ENCODE measurements around the gene CUL1.

CUL1 gene

DNA sequence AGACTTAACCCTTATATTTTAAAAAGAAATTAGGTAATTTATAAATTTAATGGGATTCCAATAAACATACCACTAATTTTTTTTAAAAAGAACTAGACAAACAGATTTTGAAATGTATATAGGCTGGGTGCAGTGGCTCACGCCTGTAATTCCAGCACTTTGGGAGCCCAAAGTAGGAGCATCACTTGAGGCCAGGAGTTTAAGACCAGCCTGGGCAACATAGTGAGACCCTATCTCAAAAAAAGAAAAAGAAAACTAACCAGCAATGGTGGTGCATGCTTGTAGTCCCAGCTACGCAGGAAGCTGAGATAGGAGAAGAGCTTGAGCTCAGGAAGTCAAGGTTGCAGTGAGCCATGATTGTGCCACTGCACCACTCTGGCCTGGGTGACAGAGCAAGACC, 122.7 kb downstream of the CUL1 start:
- Histone ChIP-seq H3K4me3 (ENCODE audit: control insufficient read depth in 1 of 7, extremely low read depth in 1 of 7, insufficient read depth in 4 of 7, low read depth in 2 of 7, low read length in 6 of 7) (no peak overlapping the region), H3K27ac (ENCODE audit: insufficient read depth in 1 of 2, low read depth in 1 of 2, low read length in 2 of 2, poor library complexity in 1 of 2, severe bottlenecking in 2 of 2) (no peak overlapping the region), H3K4me1 (ENCODE audit: control extremely low read depth in 1 of 4, control insufficient read depth in 4 of 4, insufficient read depth in 4 of 4, low read length in 3 of 4) (no peaks in the 10 kb centered on the region), H3K9me3 (ENCODE audit: control extremely low read depth in 1 of 5, control insufficient read depth in 4 of 5, insufficient read depth in 2 of 5, low read depth in 1 of 5, low read length in 4 of 5) (peaks cover 0 to 2% (median 0%) of the 10 kb centered on the region in 5 experiments), H3K36me3 (ENCODE audit: control insufficient read depth in 4 of 4, insufficient read depth in 4 of 4, low read length in 3 of 4) (peaks cover 20 to 66% (median 32%) of the 10 kb centered on the region in 4 experiments), H3K27me3 (replicated peaks in 2 of 5; ENCODE audit: control insufficient read depth in 4 of 5, insufficient read depth in 5 of 5, low read length in 4 of 5) (no peaks in the 10 kb centered on the region)
- DNase-seq: no peak
- CTCF ChIA-PET: interaction anchor here (1.1 to 1.8 kb wide), 2 partner anchors 17 to 48 kb away, joined by 3 to 4 read pairs; no protein-coding TSS in a partner anchor
- POLR2A ChIA-PET: no interaction called here
- no CpG with 5 or more reads among the region's 2 CpGs for WGBS (ENCODE audit: insufficient coverage)

DNA sequence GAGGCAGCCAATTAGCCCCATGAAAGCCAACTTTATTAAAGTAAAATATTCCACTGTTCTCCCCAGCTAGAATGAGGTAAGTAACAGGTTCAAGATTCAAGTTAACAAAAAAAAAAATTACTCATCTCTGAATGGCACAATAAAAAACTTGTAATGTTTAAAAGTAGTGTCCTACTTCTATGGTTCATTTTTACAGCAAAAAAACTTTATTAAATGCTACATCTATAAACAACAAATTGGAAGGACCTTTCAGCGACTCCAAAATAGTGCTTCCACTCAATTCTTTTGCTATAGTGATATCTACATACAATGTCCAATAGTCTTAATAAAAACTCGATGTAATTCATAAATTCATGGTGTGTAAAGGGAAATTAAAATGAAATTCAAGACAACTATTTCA, 126.2 kb downstream of the CUL1 start:
- no peak for DNase-seq
- no peaks in the 10 kb centered on the region for H3K27me3 ChIP-seq (replicated peaks in 2 of 5; ENCODE audit: control insufficient read depth in 4 of 5, insufficient read depth in 5 of 5, low read length in 4 of 5)
- ChIA-PET POLR2A (no interaction called here), CTCF (no interaction called here)
- H3K4me1 ChIP-seq (ENCODE audit: control extremely low read depth in 1 of 4, control insufficient read depth in 4 of 4, insufficient read depth in 4 of 4, low read length in 3 of 4): no peaks in the 10 kb centered on the region
- no peaks in the 10 kb centered on the region for H3K9me3 ChIP-seq (ENCODE audit: control extremely low read depth in 1 of 5, control insufficient read depth in 4 of 5, insufficient read depth in 2 of 5, low read depth in 1 of 5, low read length in 4 of 5)
- no peak overlapping the region for H3K27ac ChIP-seq (ENCODE audit: insufficient read depth in 1 of 2, low read depth in 1 of 2, low read length in 2 of 2, poor library complexity in 1 of 2, severe bottlenecking in 2 of 2)
- H3K36me3 ChIP-seq (ENCODE audit: control insufficient read depth in 4 of 4, insufficient read depth in 4 of 4, low read length in 3 of 4): peaks cover 13 to 67% (median 29%) of the 10 kb centered on the region in 4 experiments
- no CpG with 5 or more reads among the region's 2 CpGs for WGBS (ENCODE audit: insufficient coverage)
- no peak overlapping the region for H3K4me3 ChIP-seq (ENCODE audit: control insufficient read depth in 1 of 7, extremely low read depth in 1 of 7, insufficient read depth in 4 of 7, low read depth in 2 of 7, low read length in 6 of 7)

DNA sequence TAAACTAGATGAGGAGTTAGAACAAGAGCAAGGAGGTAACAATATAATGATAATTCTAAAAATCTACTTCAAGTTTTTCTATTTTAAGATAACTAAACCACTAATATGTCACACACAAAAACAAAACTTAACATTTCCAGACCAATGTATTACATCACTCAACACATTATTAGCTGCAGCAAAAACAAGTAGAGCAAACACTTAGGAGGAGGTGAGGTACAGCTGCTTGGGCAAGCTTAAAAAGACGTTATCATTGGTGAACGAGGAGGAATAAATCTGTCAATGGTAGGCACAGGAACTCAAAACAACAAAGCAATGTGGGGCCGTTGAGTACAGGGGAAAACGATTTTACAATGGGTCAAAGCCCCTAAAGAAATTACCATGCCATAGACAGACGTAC, 126.6 kb downstream of the CUL1 start:
- ChIA-PET POLR2A (no interaction called here), CTCF (no interaction called here)
- no peaks in the 10 kb centered on the region for H3K9me3 ChIP-seq (ENCODE audit: control extremely low read depth in 1 of 5, control insufficient read depth in 4 of 5, insufficient read depth in 2 of 5, low read depth in 1 of 5, low read length in 4 of 5)
- WGBS (ENCODE audit: insufficient coverage): 73% methylated on average over 2 of the region's 5 CpGs
- DNase-seq: no peak
- H3K4me3 ChIP-seq (ENCODE audit: control insufficient read depth in 1 of 7, extremely low read depth in 1 of 7, insufficient read depth in 4 of 7, low read depth in 2 of 7, low read length in 6 of 7): no peak overlapping the region
- H3K36me3 ChIP-seq (ENCODE audit: control insufficient read depth in 4 of 4, insufficient read depth in 4 of 4, low read length in 3 of 4): peaks cover 13 to 71% (median 29%) of the 10 kb centered on the region in 4 experiments
- H3K27ac ChIP-seq (ENCODE audit: insufficient read depth in 1 of 2, low read depth in 1 of 2, low read length in 2 of 2, poor library complexity in 1 of 2, severe bottlenecking in 2 of 2): no peak overlapping the region
- no peaks in the 10 kb centered on the region for H3K27me3 ChIP-seq (replicated peaks in 2 of 5; ENCODE audit: control insufficient read depth in 4 of 5, insufficient read depth in 5 of 5, low read length in 4 of 5)
- H3K4me1 ChIP-seq (ENCODE audit: control extremely low read depth in 1 of 4, control insufficient read depth in 4 of 4, insufficient read depth in 4 of 4, low read length in 3 of 4): no peaks in the 10 kb centered on the region

DNA sequence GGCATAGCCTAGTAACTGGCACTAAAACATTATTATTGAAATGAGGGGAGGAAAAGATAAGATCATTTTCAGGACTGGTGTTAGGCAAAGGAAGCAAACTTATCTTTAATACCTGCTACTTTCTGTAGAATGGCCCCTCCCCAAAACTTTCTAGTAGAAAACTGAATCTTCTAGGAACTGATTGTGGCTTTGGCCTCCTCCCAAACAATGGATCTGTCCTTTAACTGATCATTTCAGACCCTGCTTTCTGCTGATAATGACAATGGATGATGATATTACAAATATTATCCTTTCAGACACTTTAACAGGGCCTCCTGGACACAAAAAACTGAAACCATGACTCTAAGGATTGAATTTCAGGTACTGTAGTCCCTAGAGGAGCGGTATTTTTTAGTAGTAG, 130.3 kb downstream of the CUL1 start:
- H3K4me1 ChIP-seq (ENCODE audit: control extremely low read depth in 1 of 4, control insufficient read depth in 4 of 4, insufficient read depth in 4 of 4, low read length in 3 of 4): no peaks in the 10 kb centered on the region
- ChIA-PET CTCF (no interaction called here), POLR2A (no interaction called here)
- no peaks in the 10 kb centered on the region for H3K27me3 ChIP-seq (replicated peaks in 2 of 5; ENCODE audit: control insufficient read depth in 4 of 5, insufficient read depth in 5 of 5, low read length in 4 of 5)
- no peak overlapping the region for H3K27ac ChIP-seq (ENCODE audit: insufficient read depth in 1 of 2, low read depth in 1 of 2, low read length in 2 of 2, poor library complexity in 1 of 2, severe bottlenecking in 2 of 2)
- peak in 1 of 3 donors; percentile 12 for DNase-seq
- H3K36me3 ChIP-seq (ENCODE audit: control insufficient read depth in 4 of 4, insufficient read depth in 4 of 4, low read length in 3 of 4): peaks cover 14 to 76% (median 29%) of the 10 kb centered on the region in 4 experiments
- 83% methylated on average over 1 of the region's 1 CpG for WGBS (ENCODE audit: insufficient coverage)
- H3K4me3 ChIP-seq (ENCODE audit: control insufficient read depth in 1 of 7, extremely low read depth in 1 of 7, insufficient read depth in 4 of 7, low read depth in 2 of 7, low read length in 6 of 7): no peak overlapping the region
- H3K9me3 ChIP-seq (ENCODE audit: control extremely low read depth in 1 of 5, control insufficient read depth in 4 of 5, insufficient read depth in 2 of 5, low read depth in 1 of 5, low read length in 4 of 5): no peaks in the 10 kb centered on the region

DNA sequence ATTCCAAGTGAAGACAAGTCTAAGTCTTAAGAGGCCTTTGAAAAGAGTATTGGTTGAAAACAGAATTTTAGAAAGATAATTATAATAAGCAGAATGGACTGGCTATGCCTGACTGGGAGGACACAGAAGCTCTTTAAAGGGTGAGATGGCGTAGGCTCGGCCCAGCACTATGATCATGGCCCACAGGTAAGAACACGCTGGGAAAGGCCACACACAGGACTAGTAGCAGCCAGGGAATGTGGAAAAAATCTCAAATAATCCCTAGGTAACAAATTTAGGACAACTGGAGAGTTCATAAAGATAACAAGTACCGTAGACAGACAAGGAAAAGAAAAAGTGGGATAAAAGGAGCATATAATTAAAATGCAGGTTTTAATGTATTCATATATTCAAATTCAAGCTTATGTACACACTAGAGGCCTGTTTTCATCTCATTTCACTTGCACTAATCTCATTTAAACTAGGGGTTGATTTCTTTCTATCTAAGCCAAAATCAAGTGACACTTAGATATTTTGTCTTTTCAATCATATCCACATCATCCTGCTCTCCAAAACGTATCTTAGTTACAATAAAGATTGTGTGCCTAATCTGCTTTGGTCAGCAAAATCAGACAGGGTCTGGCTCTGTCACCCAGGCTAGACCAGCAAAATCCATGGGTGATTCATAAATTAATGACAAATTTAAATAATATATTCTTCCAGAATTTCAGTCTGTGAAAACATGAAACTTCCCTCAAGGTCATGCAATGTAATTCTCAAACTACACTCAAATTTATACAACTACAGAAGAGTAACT, 132.4 kb downstream of the CUL1 start:
- H3K27me3 ChIP-seq (replicated peaks in 2 of 5; ENCODE audit: control insufficient read depth in 4 of 5, insufficient read depth in 5 of 5, low read length in 4 of 5): no peaks in the 10 kb centered on the region
- no peaks in the 10 kb centered on the region for H3K4me1 ChIP-seq (ENCODE audit: control extremely low read depth in 1 of 4, control insufficient read depth in 4 of 4, insufficient read depth in 4 of 4, low read length in 3 of 4)
- WGBS (ENCODE audit: insufficient coverage): 100% methylated on average over 2 of the region's 5 CpGs
- H3K36me3 ChIP-seq (ENCODE audit: control insufficient read depth in 4 of 4, insufficient read depth in 4 of 4, low read length in 3 of 4): peaks cover 12 to 60% (median 22%) of the 10 kb centered on the region in 4 experiments
- H3K9me3 ChIP-seq (ENCODE audit: control extremely low read depth in 1 of 5, control insufficient read depth in 4 of 5, insufficient read depth in 2 of 5, low read depth in 1 of 5, low read length in 4 of 5): no peaks in the 10 kb centered on the region
- H3K4me3 ChIP-seq (ENCODE audit: control insufficient read depth in 1 of 7, extremely low read depth in 1 of 7, insufficient read depth in 4 of 7, low read depth in 2 of 7, low read length in 6 of 7): no peak overlapping the region
- DNase-seq: no peak
- no peak overlapping the region for H3K27ac ChIP-seq (ENCODE audit: insufficient read depth in 1 of 2, low read depth in 1 of 2, low read length in 2 of 2, poor library complexity in 1 of 2, severe bottlenecking in 2 of 2)
- CTCF ChIA-PET: interaction anchor here (0.9 to 1.8 kb wide), 2 partner anchors 20 to 47 kb away, joined by 3 read pairs; no protein-coding TSS in a partner anchor
- POLR2A ChIA-PET: no interaction called here

DNA sequence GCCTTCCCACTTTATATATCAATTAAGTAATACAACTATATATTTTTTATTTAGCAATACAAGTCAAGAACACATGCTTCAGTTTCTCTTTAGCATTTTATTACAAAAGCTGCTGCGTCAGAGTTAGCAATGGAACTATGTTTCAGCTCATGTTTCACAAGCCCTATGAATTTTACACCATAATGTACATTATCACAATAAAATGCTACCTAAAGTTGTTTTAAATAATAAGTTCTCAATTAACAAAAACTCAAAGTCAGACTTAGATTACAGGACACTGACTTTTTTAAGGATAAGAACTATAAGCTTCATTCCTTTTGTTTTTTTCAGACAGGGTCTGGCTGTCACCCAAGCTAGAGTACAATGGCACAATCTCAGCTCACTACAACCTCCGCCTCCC, 133.1 kb downstream of the CUL1 start:
- Histone ChIP-seq H3K9me3 (ENCODE audit: control extremely low read depth in 1 of 5, control insufficient read depth in 4 of 5, insufficient read depth in 2 of 5, low read depth in 1 of 5, low read length in 4 of 5) (no peaks in the 10 kb centered on the region), H3K27me3 (replicated peaks in 2 of 5; ENCODE audit: control insufficient read depth in 4 of 5, insufficient read depth in 5 of 5, low read length in 4 of 5) (no peaks in the 10 kb centered on the region), H3K4me1 (ENCODE audit: control extremely low read depth in 1 of 4, control insufficient read depth in 4 of 4, insufficient read depth in 4 of 4, low read length in 3 of 4) (no peaks in the 10 kb centered on the region), H3K4me3 (ENCODE audit: control insufficient read depth in 1 of 7, extremely low read depth in 1 of 7, insufficient read depth in 4 of 7, low read depth in 2 of 7, low read length in 6 of 7) (no peak overlapping the region), H3K36me3 (ENCODE audit: control insufficient read depth in 4 of 4, insufficient read depth in 4 of 4, low read length in 3 of 4) (peaks cover 8 to 58% (median 20%) of the 10 kb centered on the region in 4 experiments), H3K27ac (ENCODE audit: insufficient read depth in 1 of 2, low read depth in 1 of 2, low read length in 2 of 2, poor library complexity in 1 of 2, severe bottlenecking in 2 of 2) (no peak overlapping the region)
- CTCF ChIA-PET: interaction anchor here (0.9 to 1.8 kb wide), 3 partner anchors 17 to 47 kb away, joined by 3 read pairs; no protein-coding TSS in a partner anchor
- no peak for DNase-seq
- WGBS (ENCODE audit: insufficient coverage): 90% methylated on average over 2 of the region's 2 CpGs
- POLR2A ChIA-PET: no interaction called here

DNA sequence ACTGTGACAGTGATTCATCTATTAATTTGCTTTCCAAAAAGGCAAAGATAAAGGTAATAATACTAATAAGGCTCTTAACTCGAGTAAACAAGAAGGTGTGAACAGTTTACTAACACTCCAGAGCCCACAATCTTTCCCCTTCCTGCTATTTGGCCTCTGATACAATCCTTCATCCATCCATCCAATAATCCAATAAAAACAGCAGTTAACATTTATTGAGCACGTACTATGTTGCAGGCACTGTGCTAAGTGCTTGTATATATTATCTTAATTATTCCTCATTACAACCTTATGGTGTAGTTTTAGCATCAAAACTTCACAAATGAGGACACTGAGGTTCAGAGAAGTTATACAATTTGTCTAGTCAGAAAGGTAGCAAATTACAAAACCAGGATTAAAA, 135.9 kb downstream of the CUL1 start:
- Histone ChIP-seq H3K27me3 (replicated peaks in 2 of 5; ENCODE audit: control insufficient read depth in 4 of 5, insufficient read depth in 5 of 5, low read length in 4 of 5) (no peaks in the 10 kb centered on the region), H3K4me3 (ENCODE audit: control insufficient read depth in 1 of 7, extremely low read depth in 1 of 7, insufficient read depth in 4 of 7, low read depth in 2 of 7, low read length in 6 of 7) (no peak overlapping the region), H3K9me3 (ENCODE audit: control extremely low read depth in 1 of 5, control insufficient read depth in 4 of 5, insufficient read depth in 2 of 5, low read depth in 1 of 5, low read length in 4 of 5) (no peaks in the 10 kb centered on the region), H3K36me3 (ENCODE audit: control insufficient read depth in 4 of 4, insufficient read depth in 4 of 4, low read length in 3 of 4) (peaks cover 4 to 46% (median 11%) of the 10 kb centered on the region in 4 experiments), H3K4me1 (ENCODE audit: control extremely low read depth in 1 of 4, control insufficient read depth in 4 of 4, insufficient read depth in 4 of 4, low read length in 3 of 4) (peaks cover 2 to 10% (median 5%) of the 10 kb centered on the region in 4 experiments), H3K27ac (ENCODE audit: insufficient read depth in 1 of 2, low read depth in 1 of 2, low read length in 2 of 2, poor library complexity in 1 of 2, severe bottlenecking in 2 of 2) (no peak overlapping the region)
- CTCF ChIA-PET: no interaction called here
- POLR2A ChIA-PET: no interaction called here
- DNase-seq: no peak
- no CpG with 5 or more reads among the region's 2 CpGs for WGBS (ENCODE audit: insufficient coverage)

Data from common myeloid progenitor, CD34-positive (primary cell).